NCI-H774 (cell line): Measurements from ENCODE around the gene CHRNG.
"Not testable (repeated sequence)": the region's sequence is repeated elsewhere in the genome, so short reads cannot be mapped to it uniquely, and the experiment has no call there.

ENCODE experiments used
- DNase-seq: peaks from one replicate; lab custom pipeline; 2025; lab: John Stamatoyannopoulos, UW

The CHRNG gene

DNA sequence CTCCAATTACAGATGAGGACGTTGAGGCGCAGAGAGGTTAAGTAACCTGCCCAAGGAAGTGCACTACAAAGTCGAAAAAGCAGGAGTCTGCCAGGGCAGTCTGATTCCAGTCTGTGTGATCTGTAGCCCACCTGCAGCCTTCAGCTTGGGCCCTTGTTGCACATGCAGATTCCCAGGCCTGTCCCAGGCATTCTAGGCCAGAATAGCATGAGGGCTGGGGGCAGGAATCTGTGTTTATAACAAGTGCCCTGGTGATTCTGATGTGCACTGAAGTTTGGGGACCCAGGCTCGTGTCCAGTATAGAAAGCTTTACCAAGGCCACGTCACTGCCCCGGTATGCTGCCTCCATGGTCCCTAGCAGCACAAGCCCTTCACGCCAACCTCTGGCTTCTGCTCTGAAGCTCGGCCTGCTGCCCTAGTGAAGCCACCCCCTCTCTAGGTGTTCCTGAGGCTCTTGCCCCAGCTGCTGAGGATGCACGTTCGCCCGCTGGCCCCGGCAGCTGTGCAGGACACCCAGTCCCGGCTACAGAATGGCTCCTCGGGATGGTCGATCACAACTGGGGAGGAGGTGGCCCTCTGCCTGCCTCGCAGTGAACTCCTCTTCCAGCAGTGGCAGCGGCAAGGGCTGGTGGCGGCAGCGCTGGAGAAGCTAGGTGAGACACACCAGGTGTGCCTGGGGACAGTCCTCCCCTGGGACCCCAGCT lies 4.6 kb downstream of the CHRNG start:
- no peak for DNase-seq

DNA sequence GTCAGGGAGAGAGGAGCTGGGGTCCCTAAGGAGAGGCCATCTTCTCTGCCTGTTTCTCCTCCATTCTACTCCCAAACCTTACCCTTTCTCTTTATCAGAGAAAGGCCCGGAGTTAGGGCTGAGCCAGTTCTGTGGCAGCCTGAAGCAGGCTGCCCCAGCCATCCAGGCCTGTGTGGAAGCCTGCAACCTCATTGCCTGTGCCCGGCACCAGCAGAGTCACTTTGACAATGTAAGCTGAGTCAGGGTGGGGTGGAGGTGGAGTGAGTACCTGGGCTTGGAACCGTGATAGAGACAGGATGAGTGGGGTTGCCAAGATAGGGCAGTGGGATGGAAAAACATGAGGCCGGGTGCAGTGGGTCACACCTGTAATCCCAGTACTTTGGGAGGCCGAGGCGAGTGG lies 5.2 kb downstream of the CHRNG start:
- no peak for DNase-seq

DNA sequence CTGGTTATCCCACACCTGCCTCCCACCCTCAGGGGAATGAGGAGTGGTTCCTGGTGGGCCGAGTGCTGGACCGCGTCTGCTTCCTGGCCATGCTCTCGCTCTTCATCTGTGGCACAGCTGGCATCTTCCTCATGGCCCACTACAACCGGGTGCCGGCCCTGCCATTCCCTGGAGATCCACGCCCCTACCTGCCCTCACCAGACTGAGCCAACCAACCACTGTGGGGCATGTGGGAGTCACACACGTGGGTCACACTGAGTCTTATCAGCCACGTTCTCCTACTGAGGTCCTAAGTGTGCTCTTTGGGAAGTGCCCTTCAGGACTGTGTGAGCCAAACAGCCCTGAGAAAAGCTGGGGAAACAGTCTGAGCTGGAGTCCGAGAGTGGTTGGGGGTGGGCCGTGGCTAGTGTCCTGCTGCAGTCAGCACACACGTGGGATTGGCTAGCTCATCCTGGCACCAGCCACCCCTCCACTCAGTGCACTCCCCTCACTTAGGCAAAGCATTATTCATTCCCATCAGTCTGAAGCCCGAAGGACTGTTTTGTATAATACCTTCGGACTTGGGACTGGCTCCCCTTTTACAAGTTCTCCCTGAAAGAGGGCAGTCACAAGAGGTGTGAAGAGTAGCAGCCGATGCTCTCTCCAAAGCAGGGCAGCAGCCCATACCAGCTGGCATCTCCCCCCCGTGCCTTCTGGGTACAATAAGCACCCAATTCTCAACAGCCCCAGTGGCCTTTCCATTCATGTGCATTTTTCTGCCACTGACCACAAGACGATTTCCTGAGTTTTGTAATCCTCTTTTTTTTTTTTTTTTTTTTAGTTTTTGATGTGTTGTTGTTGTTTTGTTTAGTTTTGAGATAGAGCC lies 6.3 kb downstream of the CHRNG start:
- DNase-seq = no peak

DNA sequence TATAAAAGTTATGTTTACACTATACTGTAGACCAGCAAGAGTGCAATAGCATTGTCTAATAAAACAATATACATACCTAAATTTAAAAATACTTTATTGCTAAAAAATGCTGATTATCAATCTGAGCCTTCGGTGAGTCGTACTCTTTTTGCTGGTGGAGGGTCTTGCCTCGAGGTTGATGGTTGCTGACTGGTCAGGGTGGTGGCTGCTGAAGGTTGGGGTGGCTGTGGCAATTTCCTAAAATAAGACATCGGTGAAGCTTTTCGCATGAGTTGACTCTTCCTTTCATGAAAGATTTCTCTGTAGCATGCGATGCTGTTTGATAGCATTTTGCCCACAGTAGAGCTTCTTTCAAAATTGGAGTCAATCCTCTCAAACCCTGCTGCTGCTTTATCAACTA lies 8.5 kb downstream of the CHRNG start:
- no peak for DNase-seq

DNA sequence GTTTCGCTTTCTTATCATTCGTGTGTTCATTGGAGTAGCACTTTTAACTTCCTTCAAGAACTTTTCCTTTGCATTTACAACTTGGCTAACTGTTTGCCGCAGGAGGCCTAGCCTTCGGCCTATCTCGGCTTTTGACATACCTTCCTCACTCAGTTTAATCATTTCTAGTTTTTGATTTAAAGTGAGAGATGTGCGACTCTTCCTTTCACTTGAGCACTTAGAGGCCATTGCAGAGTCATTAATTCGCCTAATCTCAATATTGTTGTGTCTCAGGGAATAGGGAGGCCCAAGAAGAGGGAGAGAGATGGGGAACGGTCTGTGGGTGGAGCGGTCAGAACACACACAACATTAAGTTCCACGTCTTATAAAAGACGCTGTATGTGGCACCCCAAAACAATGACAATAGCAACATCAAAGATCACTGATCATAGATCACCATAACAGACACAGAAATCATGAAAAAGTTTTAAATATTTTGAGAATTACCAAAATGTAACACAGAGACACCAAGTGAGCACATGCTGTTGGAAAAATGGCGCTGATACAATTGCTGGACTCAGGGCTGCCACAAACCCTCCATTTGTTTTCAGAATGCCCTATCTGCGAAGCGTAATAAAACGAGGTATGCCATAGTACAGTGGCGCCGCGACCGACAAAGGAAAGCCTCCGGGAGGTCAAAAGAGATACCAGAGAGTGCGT lies 10.3 kb downstream of the CHRNG start:
- DNase-seq = peak; percentile 35

DNA sequence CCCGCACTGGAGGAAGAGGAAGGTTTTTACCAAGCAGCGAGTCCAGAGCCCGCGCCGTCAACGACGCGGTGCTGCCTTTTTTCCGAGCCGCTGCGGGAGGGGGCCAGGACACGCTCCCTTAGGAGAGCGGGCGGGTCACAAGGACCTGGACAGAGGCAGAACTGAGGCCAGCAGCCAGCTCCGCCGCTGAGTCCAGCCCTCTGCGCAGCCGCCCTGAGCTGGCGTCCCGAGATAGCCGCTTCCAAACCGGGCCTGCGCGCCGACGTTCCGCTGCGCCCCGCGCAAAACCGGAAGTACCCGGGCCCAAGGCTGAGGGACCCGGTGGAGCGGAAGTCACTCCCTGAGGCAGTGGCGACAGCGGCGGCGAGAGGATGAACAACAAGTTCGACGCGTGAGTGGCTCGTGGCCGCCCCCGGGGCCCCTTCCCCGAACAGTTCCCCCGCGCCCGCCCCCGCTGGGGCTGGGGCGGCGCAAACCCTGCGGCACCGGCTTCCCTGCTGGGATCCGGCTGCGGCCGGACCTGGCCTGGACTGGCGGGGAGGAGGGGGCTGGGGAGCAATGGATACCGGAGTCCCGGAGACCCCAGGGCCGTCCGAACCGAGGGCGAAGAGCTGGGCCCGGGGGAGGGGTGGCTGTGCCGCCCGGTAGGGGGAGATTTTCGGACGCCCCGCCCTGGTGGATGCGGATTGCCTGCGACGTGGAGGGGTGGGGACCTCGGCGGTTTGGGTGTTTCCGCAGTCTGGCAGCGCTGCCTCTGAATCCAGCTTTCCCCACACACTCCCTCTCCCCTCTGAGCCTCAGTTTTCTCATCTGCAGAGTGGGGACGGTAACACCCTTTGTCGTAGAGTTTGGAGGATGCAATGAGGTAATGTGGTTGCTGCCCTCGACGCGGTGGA lies 11.1 kb downstream of the CHRNG start, which contains the start of the genes EIF4E2 and TIGD1:
Gene EIF4E2, plus strand, starts transcription at position 336 of the 896 bp plus-strand sequence. Its CDS starts 36 bp downstream, at position 372.
Gene TIGD1, minus strand, starts transcription at position 204 of the 896 bp plus-strand sequence. CDS start 675 bp downstream, outside the sequence.
- peak; percentile 90 for DNase-seq

DNA sequence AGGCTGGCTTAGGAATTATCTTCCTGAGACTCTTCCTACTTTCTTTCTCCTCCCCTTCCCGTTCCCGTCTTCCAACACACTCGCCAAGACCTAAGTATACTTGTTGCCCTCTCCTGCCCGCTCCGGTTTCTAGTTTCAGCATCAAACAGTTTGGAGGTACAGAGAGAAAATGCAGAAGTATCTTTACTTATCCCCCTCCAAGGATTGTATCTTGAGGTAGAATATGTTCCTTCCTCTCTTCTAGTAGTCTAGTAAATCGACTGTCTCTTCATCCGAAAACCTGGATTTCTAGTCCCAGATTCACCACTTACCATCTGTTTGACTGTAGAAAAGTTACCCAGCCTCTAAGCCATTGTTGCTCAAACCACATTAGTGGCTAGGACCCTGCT lies 11.8 kb downstream of the CHRNG start:
- DNase-seq = no peak

DNA sequence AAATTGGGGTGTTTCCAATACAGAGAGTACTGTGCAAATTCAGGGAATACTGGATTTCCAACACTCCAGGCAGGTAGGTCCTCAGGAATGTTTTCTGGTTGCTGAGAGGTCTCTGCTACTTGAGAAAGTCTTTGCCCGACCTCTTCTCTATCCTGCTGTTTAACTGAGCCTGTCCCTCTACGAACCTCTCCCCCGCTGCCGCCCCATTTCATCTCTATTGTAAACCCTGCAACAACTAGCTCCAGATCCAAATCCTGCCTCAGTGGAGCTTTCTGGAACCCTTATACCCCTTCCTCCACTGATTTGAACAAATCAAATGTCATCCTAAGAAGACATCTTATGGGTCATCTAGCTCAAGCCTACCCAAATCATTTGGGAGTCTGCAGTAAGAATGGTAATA lies 12.3 kb downstream of the CHRNG start:
- no peak for DNase-seq

DNA sequence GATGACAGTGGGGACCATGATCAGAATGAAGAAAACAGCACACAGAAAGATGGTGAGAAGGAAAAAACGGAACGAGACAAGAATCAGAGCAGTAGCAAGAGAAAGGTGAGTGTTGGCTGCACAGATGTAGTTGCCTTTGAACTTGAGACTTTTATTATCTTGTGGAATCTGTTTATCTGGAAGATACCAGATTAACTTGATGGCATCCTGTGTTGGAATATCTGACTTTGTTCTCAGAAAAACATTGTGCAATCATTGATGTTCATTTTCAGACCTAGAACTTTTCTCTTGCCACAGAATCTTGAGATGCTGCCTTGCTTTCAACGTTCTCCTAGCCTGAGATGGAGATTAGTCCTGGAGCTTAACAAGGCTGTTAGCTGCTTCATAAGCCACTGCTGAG lies 16.9 kb downstream of the CHRNG start:
- DNase-seq = no peak

DNA sequence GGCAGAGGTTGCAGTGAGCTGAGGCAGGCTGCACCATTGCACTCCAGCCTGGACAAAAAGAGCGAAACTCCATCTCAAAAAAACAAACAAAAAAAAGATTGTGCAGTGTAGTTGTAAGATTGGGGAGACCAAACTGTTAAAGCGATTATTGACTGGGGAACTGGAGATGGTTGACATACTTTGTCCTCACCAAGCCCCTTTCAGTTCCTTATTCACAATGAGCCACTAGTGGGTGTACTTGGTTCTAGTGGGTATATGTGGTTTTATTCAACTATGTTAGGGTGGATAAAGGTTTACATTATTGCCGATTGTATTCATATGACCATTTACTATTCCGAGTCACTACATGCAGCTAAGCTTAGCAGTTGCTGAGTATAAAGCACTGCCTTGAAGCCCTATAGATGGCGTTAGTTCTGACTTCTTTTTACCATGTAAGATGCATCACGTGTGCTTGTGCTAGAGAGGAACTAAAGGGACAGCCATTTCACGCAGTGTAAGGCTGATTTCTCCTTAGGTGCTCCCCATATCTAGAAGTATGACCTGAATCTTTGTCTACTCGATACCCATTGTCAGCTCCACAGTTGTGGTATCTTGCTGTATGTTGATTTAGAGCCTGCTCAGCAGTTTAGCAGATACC lies 23.1 kb downstream of the CHRNG start:
- no peak for DNase-seq

DNA sequence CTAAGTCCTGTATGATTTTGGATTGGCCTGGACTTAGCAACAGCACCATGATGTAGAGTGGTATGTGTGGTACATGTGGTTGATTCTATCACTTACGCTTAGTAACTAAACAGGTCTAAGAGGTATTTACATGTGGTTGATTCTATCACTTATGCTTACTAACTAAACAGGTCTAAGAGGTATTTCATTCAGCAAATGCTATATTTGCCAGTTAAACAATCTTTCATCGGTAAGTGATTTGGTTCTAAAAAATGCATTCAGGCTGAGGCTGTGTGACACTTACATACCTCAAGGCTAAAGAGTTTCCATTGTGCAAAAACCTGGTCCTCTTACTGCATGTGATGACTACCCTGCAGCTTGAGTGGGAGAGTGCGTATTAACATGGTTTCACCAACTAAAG lies 24.1 kb downstream of the CHRNG start:
- DNase-seq = no peak

DNA sequence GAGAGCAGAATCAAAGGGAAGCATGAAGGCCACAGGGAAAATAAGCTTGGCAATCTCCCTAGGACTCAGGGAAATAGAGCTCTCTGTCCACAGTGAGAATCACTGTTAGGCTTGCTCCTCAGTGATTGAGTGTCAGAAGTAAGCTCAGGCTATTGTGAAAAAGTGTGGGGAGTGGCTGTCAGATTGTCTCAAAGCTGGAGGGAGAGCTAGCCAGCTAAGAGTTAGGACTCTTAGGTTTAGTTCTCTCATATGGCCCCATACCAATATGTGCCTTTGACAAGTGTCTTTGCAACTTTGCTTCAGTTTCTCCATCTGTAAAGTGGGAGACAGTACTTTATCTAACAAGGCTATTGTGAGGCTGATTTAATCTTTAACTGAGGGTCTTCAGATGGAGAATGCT lies 28.2 kb downstream of the CHRNG start:
- DNase-seq = no peak

DNA sequence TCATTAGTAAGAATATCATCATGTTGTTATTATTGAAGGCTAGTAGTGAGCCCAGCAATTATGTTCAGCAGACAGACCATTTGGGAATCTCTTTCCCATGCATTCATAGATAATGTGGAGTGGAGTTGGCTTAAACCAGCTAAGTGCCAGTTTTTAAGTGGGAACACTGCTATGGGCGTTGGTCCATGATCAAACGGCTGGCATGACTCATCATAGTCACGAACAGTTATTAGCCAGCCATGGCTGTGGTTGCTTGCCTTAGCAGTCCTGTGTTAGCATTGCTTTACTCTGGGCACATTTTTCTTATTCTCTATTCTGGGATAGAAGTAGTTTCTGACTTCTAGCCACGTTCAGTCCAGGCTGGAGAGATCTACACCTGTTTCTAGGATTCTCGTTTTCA lies 28.7 kb downstream of the CHRNG start:
- DNase-seq = no peak

DNA sequence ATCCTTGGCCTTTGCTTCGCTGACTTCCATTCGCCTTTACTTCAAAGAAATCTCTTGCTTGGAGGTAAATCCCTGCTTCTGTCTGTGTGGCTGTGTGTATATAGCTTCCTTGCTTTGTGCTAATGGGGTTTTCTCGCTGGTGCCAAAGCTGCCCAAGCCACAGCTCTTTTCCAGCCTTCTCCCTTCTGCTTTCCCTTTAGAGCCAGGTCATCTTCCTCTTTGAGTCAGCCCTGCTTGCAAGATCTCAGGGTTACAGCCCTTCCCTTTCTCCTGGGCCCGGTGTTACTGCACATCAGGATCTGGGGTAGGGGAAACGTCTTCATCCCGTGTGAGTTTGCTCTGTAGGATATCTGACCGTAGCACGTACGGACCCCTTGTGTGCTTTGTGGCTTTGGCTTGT lies 30.0 kb downstream of the CHRNG start:
- DNase-seq = no peak

DNA sequence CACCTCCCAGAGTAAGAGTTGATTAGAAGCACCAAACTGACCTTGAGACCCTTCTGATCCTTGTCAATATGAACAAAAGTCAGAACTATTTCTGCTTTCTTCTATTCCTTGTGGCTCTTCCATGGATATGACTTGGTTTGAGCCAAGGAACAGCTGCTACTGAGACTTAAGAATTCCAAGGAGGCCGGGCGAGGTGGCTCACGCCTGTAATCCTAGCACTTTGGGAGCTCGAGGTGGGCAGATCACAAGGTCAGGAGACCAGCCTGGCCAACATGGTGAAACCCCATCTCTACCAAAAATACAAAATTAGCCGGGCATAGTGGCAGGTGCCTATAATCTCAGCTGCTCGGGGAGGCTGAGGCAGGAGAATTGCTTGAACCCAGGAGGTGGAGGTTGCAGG lies 31.0 kb downstream of the CHRNG start:
- DNase-seq = not testable (repeated sequence)

DNA sequence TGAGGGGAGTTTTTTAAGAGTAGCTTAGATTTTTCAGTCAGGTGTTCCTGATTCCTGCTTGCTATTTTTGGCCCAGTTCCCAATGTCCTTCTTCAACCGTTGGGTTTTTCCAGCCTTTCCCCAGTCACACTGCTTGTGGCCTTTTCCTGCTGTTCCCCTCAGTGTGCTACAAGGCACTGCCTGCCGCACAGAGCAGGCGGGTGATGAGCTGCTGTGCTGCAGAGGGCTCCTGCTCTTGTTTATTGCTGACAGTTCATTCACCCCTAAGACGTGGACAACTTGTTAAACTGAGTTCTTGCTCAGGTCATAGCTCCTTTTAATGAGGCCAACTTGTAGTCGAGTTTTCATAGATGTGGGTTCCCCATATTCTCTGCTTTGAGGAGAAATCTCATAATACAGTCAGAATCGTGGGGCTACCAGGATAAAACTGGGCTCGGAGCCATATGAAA lies 31.6 kb downstream of the CHRNG start:
- no peak for DNase-seq

DNA sequence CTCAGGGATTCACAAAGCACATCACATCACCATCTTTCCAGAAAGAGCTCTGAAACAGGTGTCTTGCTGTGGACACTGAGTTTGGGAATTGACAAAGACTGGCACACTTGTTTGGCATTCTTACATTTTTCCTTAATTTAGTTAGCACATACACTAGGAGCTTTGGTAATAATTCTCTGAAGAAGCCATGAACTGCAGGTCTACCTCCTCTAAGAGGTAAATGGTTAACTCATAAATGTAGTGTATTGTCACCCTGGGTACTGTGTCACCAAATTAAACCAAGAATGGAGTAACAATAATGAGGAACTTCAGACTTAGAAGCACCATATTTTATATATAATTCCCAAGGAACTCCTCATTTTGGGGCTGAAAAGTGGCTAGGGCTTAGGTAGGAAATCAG lies 33.5 kb downstream of the CHRNG start:
- no peak for DNase-seq

DNA sequence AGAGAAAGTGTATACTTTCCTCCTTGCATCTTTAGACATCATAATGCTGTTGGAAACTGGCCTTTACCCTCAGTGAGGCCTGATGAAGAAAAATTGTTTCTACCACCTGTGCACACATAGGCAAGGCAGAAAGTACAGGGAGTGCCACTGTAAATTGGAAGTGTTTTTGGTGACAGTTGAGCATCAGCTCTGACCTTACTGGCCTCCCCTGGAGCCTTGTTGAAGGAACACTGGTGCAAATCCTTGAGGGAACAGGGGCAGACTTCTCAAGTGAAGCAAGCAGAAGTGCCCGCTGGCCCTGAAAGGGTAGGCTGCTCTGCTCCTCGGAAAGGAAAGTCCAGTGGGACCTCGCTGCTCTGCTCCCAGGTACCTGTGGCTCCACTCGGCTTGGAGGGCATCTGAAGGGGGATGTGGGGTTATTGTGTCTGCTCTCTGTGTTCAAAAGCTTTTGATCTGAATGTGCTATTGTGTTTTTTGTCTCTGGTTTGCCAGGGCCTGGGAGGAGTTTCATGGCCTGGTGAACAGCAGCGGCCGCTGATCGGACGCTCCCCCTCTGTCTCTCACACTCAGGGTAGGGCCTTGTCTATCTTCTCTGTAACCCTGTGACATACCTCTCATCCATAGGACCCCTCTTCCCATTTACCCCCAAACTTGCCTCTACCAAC lies 34.4 kb downstream of the CHRNG start:
- DNase-seq = no peak

DNA sequence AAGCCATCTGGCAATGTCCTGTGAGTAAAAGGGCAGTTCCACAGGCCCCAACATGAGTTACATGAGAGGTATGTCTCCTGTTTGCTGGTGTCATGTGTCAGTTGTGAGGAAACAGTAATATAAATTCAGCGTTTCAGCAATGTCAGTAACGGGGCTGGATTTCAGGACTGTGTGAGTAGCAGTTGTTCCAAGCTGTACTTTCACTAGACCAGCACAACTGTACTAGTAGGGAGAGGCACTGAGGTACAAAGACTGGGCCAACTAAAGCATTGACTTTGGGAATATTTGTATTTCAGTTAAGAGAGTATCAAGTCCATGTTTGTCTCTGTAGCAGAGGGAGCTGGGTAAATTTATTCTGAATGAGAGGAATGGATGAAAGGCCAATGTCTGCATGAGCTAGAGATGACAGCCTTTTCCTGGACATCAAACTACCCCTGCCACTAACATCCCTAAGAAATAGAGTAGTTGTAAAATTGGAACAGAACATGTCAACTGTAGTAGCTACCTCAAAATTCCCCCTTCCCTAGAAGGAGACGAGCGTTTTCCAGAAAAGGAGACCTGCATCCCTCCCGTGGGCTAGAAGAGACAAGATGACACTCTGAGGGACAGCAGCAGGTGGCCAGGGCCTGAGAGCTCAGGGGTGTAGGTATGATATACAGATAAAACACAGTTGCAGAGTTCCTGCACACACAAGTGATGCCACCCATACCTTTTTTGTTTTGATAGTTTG lies 35.3 kb downstream of the CHRNG start:
- no peak for DNase-seq

DNA sequence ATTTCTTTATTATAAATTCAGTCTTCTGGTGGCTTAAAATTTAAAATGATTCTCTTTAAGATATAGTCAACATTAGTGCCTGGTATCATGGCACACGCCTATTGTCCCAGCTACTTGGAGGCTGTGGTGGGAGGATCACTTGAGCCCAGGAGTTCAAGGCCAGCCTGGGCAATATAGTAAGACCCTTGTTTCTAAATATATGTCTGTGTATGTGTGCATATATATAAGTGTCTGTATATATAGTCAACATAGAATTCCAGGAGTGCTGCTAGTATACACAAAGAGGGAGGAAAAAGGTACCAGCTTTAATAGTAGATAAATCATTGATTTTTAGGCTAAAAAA lies 35.9 kb downstream of the CHRNG start:
- no peak for DNase-seq
